CD4-positive, alpha-beta T cell treated with Interleukin-4 for 4 hours (primary cell): ENCODE results near the gene SELENOW.
"Not testable (repeated sequence)": the region's sequence is repeated elsewhere in the genome, so short reads cannot be mapped to it uniquely, and the experiment has no call there.

ENCODE experiments used
- DNase-seq: peaks from one replicate; pipeline ENCODE4 v3.0.0-alpha.2; 2020

The SELENOW gene

DNA sequence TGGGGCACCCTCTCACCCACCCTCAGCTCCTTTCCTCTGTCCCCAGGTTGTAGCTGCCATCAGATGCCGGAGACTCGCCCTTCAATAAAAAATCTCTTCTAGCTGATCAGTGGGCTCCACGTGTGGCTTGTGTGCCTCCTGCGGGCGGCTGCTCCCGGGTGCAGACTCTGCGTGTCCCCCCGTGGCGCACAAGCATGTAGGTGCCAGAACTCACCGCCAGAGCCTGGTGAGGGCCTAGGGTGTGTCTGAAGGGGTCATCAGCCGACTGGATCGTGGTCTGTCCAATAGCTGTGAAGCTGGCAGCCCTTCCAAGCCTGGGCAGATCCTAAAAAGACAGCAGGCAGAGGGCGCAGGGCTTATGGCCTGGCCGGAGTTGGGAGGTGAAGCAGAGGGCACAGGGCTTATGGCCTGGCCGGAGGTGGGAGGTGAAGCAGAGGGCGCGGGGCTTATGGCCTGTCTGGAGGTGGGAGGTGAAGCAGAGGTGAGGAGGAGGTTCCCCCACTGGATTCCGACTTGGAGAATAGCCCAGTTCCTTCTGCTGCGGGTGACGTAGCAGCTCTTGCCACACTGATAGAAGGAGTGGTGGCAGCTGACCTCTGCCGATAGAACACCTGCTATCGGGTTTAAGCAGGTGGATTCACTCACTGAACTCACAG, 21.4 kb upstream of the SELENOW start:
- no peak for DNase-seq

DNA sequence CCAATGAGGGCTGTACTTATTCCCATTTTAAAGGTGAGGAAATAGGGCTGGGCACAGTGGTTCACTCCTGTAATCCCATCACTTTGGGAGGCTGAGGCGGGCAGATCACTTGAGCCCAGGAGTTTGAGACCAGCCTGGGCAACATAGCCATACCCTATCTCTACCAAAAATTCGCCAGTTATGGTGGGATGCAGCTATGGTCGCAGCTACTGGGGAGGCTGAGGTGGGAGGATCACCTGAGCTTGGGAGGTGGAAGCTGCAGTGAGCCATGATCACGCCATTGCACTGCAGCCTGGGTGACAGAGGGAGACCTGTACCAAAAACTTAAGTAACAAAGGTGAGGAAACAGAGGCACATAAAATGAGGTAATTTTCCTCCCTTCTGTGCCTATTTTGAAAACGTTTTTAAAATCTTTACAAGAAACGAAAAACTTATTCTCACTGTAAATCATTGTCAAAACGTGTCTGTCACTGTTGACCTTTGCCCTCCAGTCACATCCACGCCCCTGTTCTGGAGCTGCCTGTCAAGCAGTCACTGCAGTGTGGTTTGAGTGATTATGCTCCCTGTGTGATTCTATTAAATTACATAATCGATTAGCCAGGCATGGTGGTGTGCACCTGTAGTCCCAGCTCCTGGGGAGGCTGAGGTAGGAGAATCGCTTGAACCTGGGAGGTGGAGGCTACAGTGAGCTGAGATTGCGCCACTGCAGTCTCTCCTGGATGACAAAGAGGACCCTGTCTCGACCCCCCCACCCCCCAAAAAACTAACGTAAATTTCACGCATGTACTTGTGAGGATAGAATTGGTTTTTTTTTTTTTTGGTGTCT, 20.7 kb upstream of the SELENOW start:
- no peak for DNase-seq

DNA sequence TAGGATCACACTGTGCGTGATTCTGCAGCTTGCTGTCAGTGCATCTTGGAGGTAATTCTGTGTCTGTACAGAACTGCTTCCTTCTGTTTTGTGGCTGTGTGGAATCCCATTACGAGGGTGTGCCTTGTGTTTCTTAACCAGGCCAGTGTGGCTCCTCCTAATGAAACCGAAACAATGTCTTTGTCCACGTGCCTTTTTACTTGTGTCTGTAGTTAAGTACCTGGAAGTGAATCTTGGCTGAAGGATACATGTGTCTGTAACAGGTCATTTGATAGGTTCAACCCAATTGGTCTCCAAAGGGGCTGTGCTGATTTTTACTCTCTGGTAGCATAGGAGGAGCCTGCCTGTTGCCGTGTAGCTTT, 20.1 kb upstream of the SELENOW start:
- no peak for DNase-seq

- DNase-seq, result no peak
Observed at GRCh38 chr19:47760632-47760999, 17.9 kb upstream of the SELENOW start.

DNA sequence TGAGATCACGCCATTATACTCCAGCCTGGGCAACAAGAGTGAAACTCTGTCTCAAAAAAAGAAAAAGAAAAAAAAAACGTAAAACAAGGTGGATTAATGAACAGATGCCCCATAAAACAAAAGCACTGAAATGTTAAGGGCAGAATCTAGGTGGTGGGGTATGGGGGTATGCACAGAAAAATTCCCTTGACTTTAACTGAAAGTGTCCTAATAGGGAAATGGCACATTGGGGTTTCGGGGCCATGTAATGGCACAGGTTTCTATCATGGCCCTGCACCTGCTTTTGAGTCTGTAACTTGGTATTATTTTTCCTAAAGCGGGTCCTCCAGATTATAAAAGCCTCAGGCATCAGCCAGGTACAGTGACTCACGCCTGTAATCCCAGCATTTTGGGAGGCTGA, 16.9 kb upstream of the SELENOW start:
- DNase-seq, result no peak

DNA sequence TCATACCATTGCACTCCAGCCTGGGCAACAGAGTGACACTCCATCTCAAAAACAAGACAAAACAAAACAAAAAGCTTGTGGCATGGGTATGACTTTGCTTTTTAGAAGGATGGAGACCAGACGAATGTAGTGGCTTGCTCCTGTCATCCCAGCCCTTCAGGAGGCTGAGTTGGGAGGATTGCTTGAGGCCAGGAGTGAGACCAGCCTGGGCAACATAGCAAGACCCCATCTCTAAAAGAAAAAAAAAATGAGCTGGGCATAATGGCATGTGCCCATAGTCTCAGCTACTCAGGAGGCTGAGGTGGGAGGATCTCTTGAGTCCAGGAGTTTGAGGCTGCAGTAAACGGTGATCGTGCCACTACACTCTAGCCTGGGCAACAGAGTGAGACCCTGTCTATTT, 16.4 kb upstream of the SELENOW start:
- DNase-seq, result no peak

GRCh38 chr19:47762615-47763308, 15.7 kb upstream of the SELENOW start:
- no peak for DNase-seq

GRCh38 chr19:47764705-47765104, 13.8 kb upstream of the SELENOW start:
- DNase-seq, result not testable (repeated sequence)

DNA sequence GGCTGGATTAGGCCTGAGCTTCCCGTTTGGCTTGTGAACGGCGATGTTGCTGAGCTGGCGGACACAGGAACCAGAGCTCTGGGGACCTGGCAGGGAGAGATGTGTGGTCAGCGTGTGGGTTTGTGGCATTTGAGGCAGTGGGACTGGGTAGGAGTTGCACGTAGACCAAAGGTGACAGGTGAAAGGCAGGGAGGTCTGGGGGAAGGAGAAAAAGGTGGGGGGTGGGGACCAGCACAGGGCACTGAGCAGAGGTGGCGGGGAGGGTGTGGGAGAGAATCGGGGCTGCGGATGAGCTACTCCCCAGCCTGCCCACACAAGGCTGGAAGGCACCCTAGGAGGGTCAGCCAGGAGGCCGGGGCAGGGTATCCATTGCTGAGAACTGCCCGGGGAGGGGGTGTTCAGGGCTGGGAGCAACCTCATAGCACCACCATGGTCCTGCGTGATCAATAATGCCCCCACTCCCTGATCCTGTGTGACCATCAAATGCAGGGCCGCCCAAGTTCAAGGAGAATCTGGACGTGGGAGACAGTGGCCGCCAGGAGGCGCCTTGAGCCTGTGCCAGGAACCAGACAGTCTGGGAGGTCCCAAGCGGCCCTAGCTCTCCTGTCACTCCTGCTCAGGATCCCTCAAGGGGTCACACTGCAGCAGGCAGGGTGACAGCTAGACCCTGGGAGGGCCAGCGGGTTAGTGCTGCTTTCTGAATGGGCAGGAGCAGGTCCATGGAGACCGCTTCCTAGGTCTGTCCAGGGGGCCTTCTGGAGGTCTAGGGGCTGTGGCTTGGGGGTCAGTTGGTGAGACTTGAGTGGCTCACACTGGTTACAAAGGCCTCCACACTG, 12.8 kb upstream of the SELENOW start:
- peak; percentile 28 for DNase-seq

- no peak for DNase-seq
Observed at GRCh38 chr19:47766359-47766620, 12.2 kb upstream of the SELENOW start.

- no peak for DNase-seq
Observed at GRCh38 chr19:47766670-47767069, 11.8 kb upstream of the SELENOW start.

DNA sequence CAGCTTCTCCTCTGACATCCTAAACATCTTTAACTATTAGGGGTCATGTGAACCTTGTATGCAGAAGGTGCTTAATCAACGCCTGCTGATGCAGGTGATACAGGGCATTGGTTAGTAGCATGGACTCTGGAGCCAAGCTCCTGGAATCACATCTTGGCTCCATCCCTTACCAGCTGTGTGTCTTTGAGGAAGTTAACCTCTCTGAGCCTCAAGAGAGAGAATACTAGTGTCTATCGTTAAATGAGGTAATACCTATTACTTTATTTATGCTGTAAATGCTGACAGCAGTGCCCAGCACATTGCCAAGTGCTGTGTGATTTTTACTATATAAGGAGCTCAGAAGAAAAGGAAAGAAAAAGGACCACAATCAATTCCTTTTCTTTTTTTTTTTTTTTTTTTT, 11.2 kb upstream of the SELENOW start:
- no peak for DNase-seq

DNA sequence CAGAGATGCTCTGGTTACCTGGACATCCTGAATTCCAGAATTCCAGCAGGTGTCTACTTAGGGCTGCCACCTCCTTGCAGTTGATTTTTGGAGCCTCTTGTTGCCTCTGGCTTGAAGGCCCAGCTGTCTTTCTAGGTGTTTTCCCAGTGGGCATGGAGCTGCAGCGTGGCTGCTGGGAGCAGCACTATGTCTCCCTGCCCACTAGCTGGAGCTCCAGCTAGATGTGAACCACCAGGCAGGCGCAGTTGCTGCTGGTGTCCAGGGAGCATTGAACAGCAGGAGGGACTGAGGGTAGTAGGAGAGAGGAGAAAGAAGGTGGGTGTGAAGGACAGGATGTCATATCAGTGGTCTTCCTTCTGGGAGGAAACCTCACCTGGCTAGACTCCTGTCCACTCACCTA, 9.9 kb upstream of the SELENOW start:
- no peak for DNase-seq

DNA sequence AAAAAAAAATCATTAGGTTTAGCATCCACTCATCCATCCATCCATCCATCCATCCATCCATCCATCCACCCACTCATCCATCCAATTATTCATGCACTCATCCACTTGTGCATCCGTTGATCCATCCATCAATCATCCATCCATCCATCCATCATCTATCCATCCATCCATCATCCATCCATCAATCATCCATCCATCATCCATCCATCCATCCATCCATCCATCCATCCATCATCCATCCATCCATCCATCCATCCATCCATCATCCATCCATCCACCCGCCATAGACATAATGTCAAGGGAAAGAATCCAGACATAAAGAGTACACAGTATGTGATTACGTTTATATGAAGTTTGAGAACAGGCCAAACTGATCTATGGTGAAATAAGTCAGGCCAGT, 9.0 kb upstream of the SELENOW start:
- DNase-seq, result no peak

DNA sequence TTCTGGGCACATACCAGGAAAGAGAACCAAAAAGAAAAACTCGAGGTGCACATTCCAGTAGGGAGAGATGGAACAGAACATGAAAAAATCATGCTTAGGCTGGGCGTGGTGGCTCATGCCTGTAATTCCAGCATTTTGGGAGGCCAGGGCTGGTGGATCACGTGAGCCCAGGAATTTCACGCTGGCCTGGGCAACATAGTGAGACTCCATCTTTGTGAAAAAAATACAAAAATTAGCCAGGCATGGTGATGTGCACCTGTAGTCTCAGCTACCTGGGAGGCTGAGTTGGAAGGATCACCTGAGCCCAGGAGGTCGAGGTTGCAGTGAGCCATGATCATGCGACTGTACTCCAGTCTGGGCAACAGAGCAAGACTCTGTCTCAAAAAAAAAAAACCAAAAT, 7.2 kb upstream of the SELENOW start:
- not testable (repeated sequence) for DNase-seq

DNA sequence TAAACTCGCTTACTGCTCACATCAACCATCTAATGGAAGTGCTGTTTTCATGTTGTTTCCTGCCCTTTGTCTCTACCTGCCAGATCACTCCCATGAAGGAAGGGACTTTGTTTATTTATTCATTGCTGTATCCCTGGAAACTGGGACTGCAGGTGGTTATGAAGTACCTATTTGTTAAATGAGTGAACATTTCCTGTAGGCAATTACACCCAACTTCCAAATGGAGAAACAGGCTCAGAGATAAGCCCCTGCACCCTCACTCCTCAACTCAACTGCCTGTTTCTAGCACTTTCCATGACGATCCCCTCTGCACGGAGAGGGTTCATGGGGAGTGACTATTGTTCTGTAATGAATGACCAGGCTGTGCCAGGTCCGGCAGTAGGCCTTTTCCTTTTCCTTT, 1.9 kb upstream of the SELENOW start:
- no peak for DNase-seq

DNA sequence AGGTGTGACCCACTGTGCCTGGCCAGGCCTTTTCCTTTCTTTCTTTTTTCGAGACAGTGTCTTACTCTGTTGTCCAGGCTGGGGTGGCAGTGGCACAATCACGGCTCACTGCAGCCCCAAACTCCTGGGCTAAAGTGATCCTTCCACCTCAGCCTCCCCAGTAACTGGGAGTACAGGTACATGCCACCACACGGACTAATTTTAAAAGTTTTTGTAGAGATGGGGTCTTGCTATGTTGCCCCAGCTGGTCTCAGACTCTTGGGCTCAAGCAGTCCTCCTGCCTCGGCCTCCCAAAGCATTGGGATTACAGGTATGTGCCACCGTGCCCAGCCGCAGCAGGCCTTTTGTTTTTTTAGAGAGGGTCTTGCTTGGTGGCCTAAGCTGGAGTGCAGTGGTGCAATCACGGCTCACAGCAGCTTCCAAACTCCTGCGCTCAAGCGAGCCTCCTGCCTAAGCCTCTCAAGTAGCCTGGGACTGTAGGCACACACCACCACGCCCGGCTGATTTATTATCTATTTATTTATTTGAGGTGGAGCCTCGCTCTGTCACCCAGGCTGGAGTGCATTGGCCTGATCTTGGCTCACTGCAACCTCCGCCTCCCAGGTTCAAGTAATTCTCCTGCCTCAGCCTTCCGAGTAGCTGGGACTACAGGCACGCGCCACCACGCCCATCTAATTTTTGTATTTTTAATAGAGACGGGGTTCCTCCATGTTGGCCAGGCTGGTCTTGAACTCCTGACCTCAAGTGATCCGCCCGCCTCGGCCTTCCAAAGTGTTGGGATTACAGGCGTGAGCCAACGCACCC, 1.1 kb upstream of the SELENOW start:
- DNase-seq, result not testable (repeated sequence)

DNA sequence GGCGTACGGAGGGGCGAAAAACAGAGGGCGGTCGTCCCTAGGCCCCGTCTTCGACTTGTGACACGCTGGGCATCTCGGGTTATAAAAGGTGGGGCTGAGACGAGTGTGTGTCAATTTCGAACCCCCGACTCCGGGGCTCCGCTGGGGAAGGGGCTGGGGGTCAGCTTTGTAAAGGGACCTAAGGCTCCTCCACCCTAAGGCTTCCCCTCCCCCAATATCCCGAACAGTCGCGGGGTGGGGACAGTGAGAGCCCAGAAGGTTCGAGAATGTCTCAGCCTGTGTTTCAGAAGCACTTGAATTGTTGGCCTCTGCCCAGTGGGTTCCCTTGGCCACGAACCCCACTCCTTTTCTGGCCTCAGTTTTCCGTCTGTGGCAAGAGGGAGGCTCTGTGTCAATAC, 450 bp downstream of the SELENOW start:
- DNase-seq, result peak; percentile 8

GRCh38 chr19:47779524-47780214, 1.2 kb downstream of the SELENOW start:
- no peak for DNase-seq

- DNase-seq, result no peak
Observed at GRCh38 chr19:47780215-47780551, 1.7 kb downstream of the SELENOW start.

DNA sequence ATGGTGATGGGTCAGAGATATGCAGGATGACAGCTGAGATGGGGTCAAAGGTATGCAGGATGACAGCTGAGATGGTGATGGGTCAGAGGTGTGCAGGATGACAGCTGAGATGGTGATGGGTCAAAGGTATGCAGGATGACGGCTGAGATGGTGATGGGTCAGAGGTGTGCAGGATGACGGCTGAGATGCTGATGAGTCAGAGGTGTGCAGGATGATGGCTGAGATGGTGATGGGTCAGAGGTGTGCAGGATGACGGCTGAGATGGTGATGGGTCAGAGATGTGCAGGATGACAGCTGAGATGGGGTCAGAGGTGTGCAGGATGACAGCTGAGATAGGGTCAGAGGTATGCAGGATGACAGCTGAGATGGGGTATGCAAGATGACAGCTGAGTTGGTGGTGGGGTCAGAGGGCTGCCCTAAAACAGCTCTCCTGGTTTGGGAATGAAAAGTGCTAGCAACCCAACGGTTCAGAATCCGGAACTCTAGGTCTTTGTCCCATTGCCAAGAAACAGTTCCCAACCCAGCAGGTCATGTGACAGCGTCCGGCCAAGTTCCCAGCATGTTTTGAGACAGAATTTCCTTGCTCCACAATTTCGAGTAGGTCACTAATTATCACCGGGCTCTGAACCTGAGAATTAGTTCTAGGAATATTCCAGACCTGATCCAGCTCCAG, 3.2 kb downstream of the SELENOW start:
- no peak for DNase-seq

GRCh38 chr19:47786566-47786965, 8.1 kb downstream of the SELENOW start:
- DNase-seq, result no peak
